Endodermal cell (in vitro differentiated cells): ENCODE data around the gene STXBP6. TPM values are rescaled to one million over a fixed set of nuclear protein-coding genes. Genes with fewer than 3 reads are reported as not detected.

Experiments
- DNase-seq: peaks from one replicate; pipeline ENCODE4 v3.0.0-alpha.2; 2017
- H3K27ac ChIP-seq: 2 replicates; pipeline ENCODE4 v1.5.1; 2013; ENCODE audit warnings: mild to moderate bottlenecking, low read depth, low read length, moderate library complexity
- H3K27me3 ChIP-seq: 2 replicates; pipeline ENCODE4 v1.6.1; 2013; ENCODE audit warnings: mild to moderate bottlenecking, low read length, moderate library complexity; ENCODE audit not compliant: insufficient read depth, control insufficient read depth, poor library complexity, severe bottlenecking
- H3K36me3 ChIP-seq: 2 replicates; pipeline ENCODE4 v1.7.0; 2013; ENCODE audit warnings: mild to moderate bottlenecking, low read length, moderate library complexity; ENCODE audit not compliant: control insufficient read depth, insufficient read depth
- H3K4me1 ChIP-seq: one replicate; pipeline ENCODE4 v1.7.0; 2013; ENCODE audit warnings: low read length; ENCODE audit not compliant: control insufficient read depth, insufficient read depth
- H3K4me3 ChIP-seq: 2 replicates; pipeline ENCODE4 v1.5.1; 2013; ENCODE audit warnings: mild to moderate bottlenecking, low read length, moderate library complexity
- H3K9ac ChIP-seq: 2 replicates; pipeline ENCODE4 v1.6.1; 2013; ENCODE audit warnings: mild to moderate bottlenecking, low read length, moderate library complexity; ENCODE audit not compliant: poor library complexity, severe bottlenecking; ENCODE audit errors: extremely low read depth
- H3K9me3 ChIP-seq: 2 replicates; pipeline ENCODE4 v1.6.1; 2013; ENCODE audit warnings: mild to moderate bottlenecking, low read length, moderate library complexity; ENCODE audit not compliant: control insufficient read depth
- H3K27ac Mint-ChIP-seq: 2 replicates; pipeline ENCODE4 v1.8.0; 2020; ENCODE audit warnings: mixed read lengths
- H3K27me3 Mint-ChIP-seq: 2 replicates; pipeline ENCODE4 v1.8.0; 2021; ENCODE audit warnings: mild to moderate bottlenecking, mixed read lengths; ENCODE audit not compliant: insufficient read depth
- H3K36me3 Mint-ChIP-seq: 2 replicates; pipeline ENCODE4 v1.8.0; 2020; ENCODE audit warnings: low read depth, mixed read lengths
- H3K4me1 Mint-ChIP-seq: 2 replicates; pipeline ENCODE4 v1.8.0; 2020; ENCODE audit warnings: mixed read lengths
- H3K4me3 Mint-ChIP-seq: 2 replicates; pipeline ENCODE4 v1.8.0; 2020; ENCODE audit warnings: mild to moderate bottlenecking, moderate library complexity, mixed read lengths
- H3K9me3 Mint-ChIP-seq: 2 replicates; pipeline ENCODE4 v1.8.0; 2020; ENCODE audit warnings: mild to moderate bottlenecking, mixed read lengths
- CTCF ChIP-seq: fragments of 200-600 bp; sonication (generic); conservative IDR thresholded peaks from 2 replicates; pipeline ENCODE4 v1.5.0; 2021; ENCODE audit warnings: antibody characterized with exemption, mild to moderate bottlenecking
- WGBS, 2 experiments: methylation state at CpG; one replicate each; pipeline versions ENCODE4 v1.1.5 to v1.1.7; 2013; ENCODE audit warnings: missing lambda C conversion rate in 2 of 2, mixed read lengths in 1 of 2; ENCODE audit not compliant: insufficient coverage in 1 of 2, insufficient read length in 1 of 2; 5-methylcytosine and 5-hydroxymethylcytosine counted together
- total RNA-seq, 2 donors: library from RNA; stranded (reverse); fragmentation: NEBNext Ultra II Directional in 1 of 2; extraction: Animal tissue kit (Norgen Biotek cat#: 25700) in 1 of 2; gene quantifications; 2 replicates in 1 of 2; 3 replicates in 1 of 2; pipeline ENCODE4 v1.2.1, GENCODE V29; 2021

Gene STXBP6
- total RNA-seq, 2 donors from 2014 or later, result 0.64 to 1.5 TPM

DNA sequence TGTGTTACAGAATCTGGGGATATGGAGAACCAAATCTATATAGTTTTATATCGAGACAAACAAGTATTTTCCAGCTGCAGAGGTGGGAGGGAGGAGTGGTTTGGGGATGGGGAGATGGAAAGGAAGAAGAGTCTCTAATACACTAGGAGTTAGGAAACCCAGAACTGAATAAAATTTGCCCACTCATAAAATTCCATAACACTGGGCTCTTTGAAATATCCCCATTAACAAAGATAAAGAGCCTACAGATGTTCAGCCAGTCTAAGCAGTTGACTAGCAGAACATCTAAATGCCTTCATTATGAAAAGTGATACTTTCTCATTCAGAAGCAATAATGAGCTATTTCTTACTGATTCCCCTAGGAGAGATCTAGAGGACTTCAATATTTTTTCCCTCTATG, 264.2 kb downstream of the STXBP6 start:
- Histone ChIP-seq H3K4me1 (no peaks in the 10 kb centered on the region), H3K27me3 (no peaks in the 10 kb centered on the region), H3K27ac (no peak overlapping the region), H3K9ac (no peak overlapping the region), H3K36me3 (no peaks in the 10 kb centered on the region), H3K9me3 (no peaks in the 10 kb centered on the region), H3K4me3 (no peak overlapping the region)
- Mint-ChIP-seq H3K36me3 (no peaks in the 10 kb centered on the region), H3K27ac (no peak overlapping the region), H3K4me1 (no peaks in the 10 kb centered on the region), H3K4me3 (no peak overlapping the region), H3K27me3 (no peaks in the 10 kb centered on the region), H3K9me3 (no peaks in the 10 kb centered on the region)
- no peak for TF ChIP-seq CTCF
- no peak for DNase-seq
- 100% methylated on average over 1 of the region's 1 CpG; no CpG with 5 or more reads in 1 of the 2 experiments for whole genome bisulfite sequencing, 2 experiments

DNA sequence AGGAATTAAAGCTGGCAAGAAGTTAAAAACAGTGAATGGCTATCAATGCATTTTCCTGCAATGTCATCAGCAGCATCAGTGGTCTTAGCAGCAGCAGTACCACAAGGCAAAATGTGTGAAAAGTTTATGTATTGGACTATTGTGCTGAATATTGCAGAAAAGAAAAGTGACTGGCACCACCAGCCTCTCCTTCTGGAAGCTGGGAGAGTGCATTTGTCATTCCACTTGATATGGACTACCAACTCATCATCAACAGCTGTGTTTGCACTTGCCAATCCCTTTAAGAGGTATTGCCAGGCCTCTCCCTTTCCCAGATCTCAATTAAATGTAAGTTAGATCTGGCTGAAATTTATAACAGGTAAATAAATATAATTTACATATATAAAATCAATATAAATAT, 265.0 kb downstream of the STXBP6 start:
- no peak overlapping the region for H3K4me3 Mint-ChIP-seq
- TF ChIP-seq CTCF, result no peak

DNA sequence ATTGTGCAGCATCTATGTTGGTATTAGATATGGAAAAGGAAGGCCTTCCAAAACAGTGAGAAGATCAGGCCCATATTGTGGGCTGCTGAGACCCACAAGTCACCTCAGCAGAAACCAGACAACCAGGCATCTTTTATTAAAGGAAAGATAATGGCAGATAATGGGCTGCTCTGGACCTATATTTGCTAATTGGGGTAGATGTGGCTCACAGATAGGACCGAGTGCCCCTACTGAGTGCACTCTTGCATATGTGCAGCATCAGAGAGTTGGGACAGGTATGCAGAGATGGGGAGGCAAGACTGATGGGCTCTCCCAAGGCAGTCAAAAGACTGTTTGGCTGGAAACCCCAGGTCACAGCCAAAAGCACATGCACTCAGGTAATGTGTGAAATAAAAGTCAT, 266.2 kb downstream of the STXBP6 start:
- no peaks in the 10 kb centered on the region for H3K27me3 ChIP-seq
- no peak overlapping the region for H3K4me3 ChIP-seq
- WGBS, 2 experiments, result 89% methylated on average over 1 of the region's 1 CpG; no CpG with 5 or more reads in 1 of the 2 experiments
- H3K27ac ChIP-seq, result no peak overlapping the region
- no peaks in the 10 kb centered on the region for H3K36me3 ChIP-seq
- DNase-seq, result no peak
- no peak overlapping the region for H3K4me3 Mint-ChIP-seq
- H3K9me3 ChIP-seq, result no peaks in the 10 kb centered on the region
- no peaks in the 10 kb centered on the region for H3K9me3 Mint-ChIP-seq
- no peaks in the 10 kb centered on the region for H3K4me1 Mint-ChIP-seq
- no peaks in the 10 kb centered on the region for H3K27me3 Mint-ChIP-seq
- TF ChIP-seq CTCF, result no peak
- no peak overlapping the region for H3K9ac ChIP-seq
- H3K36me3 Mint-ChIP-seq, result no peaks in the 10 kb centered on the region
- no peaks in the 10 kb centered on the region for H3K4me1 ChIP-seq
- H3K27ac Mint-ChIP-seq, result no peak overlapping the region

More for the DNA sequence above, 265.0 kb downstream of the STXBP6 start:
- Histone ChIP-seq H3K9ac (no peak overlapping the region), H3K9me3 (no peaks in the 10 kb centered on the region), H3K27me3 (no peaks in the 10 kb centered on the region), H3K27ac (no peak overlapping the region), H3K4me1 (no peaks in the 10 kb centered on the region), H3K36me3 (no peaks in the 10 kb centered on the region), H3K4me3 (no peak overlapping the region)
- Mint-ChIP-seq H3K27me3 (no peaks in the 10 kb centered on the region), H3K27ac (no peak overlapping the region), H3K9me3 (no peaks in the 10 kb centered on the region), H3K4me1 (no peaks in the 10 kb centered on the region), H3K36me3 (no peaks in the 10 kb centered on the region)
- DNase-seq, result no peak
